Measurements from ENCODE around the gene OR10A5. TPM values are rescaled to one million over a fixed set of nuclear protein-coding genes. Genes with fewer than 3 reads are reported as not detected.
"Not testable (repeated sequence)": the region's sequence is repeated elsewhere in the genome, so short reads cannot be mapped to it uniquely, and the experiment has no call there.

Gene OR10A5
- total RNA-seq, 1 donor from 2014 or later, result not detected

- DNase-seq (ENCODE audit: low read depth), result no peak
These were observed 30.8 kb downstream of the OR10A5 start, which contains the start of gene OR10A4 for GRCh38 chr11:6876325-6876724. OR10A4 (plus strand) TSS chr11:6876625; CDS start chr11:6876648, 23 bp downstream.

GRCh38 chr11:6876914-6877313 is 31.4 kb downstream of the OR10A5 start:
- no peak for DNase-seq (ENCODE audit: low read depth)

GRCh38 chr11:6882751-6883150 is 37.3 kb downstream of the OR10A5 start:
- no peak for DNase-seq (ENCODE audit: low read depth)

GRCh38 chr11:6887711-6888110 is 42.2 kb downstream of the OR10A5 start:
- not testable (repeated sequence) for DNase-seq (ENCODE audit: low read depth)

GRCh38 chr11:6888830-6889229 is 43.3 kb downstream of the OR10A5 start:
- DNase-seq (ENCODE audit: low read depth), result no peak

- no peak for DNase-seq (ENCODE audit: low read depth)
These were observed 44.4 kb downstream of the OR10A5 start for GRCh38 chr11:6889835-6890234.

- DNase-seq (ENCODE audit: low read depth), result no peak
These were observed 46.9 kb downstream of the OR10A5 start, which contains the start of gene OR2D2 for GRCh38 chr11:6892400-6892799. OR2D2 (minus strand) TSS chr11:6892500; CDS start chr11:6892500, 0 bp downstream.

- DNase-seq (ENCODE audit: low read depth), result no peak
These were observed 48.6 kb downstream of the OR10A5 start for GRCh38 chr11:6894097-6894496.

- DNase-seq (ENCODE audit: low read depth), result no peak
These were observed 49.5 kb downstream of the OR10A5 start for GRCh38 chr11:6895010-6895409.

Other genes with a start within 250 kb of the OR10A5 start
- 6.4 and 22.6 TPM in 2 replicates for gene RRP8, start 242.1 kb upstream of the OR10A5 start, total RNA-seq
- 133 and 183 TPM in 2 replicates for gene ILK, start 241.9 kb upstream of the OR10A5 start, total RNA-seq
- 36.1 and 36.9 TPM in 2 replicates for gene TAF10, start 233.5 kb upstream of the OR10A5 start, total RNA-seq
- gene TPP1, start 226.3 kb upstream of the OR10A5 start, total RNA-seq, result 16.1 and 107 TPM in 2 replicates
- gene DCHS1, start 189.9 kb upstream of the OR10A5 start, total RNA-seq, result under 0.01 and 1.3 TPM in 2 replicates
- 27.2 and 49.8 TPM in 2 replicates for gene MRPL17, start 162.3 kb upstream of the OR10A5 start, total RNA-seq
- 0.25 and 0.35 TPM in 2 replicates for gene OR2AG2, start 73.7 kb upstream of the OR10A5 start, total RNA-seq
- gene OR2AG1, start 62.7 kb upstream of the OR10A5 start, total RNA-seq, result not detected in 2 replicates
- gene OR6A2, start 46.0 kb upstream of the OR10A5 start, total RNA-seq, result 0.50 TPM in 1 of 2 replicates, not detected in the other
- not detected in 2 replicates for gene OR10A2, start 17.4 kb downstream of the OR10A5 start, total RNA-seq
- gene OR10A4, start 30.9 kb downstream of the OR10A5 start, total RNA-seq, result not detected in 2 replicates
- gene OR2D2, start 46.8 kb downstream of the OR10A5 start, total RNA-seq, result 0.40 TPM in 1 of 2 replicates, not detected in the other
- not detected in 2 replicates for gene OR2D3, start 75.3 kb downstream of the OR10A5 start, total RNA-seq
- 5.4 TPM in 2 replicates for gene ZNF215, start 80.7 kb downstream of the OR10A5 start, total RNA-seq
- 3.8 and 8.4 TPM in 2 replicates for gene ZNF214, start 174.7 kb downstream of the OR10A5 start, total RNA-seq
- 0.10 TPM in 1 of 2 replicates, not detected in the other for gene NLRP14, start 174.8 kb downstream of the OR10A5 start, total RNA-seq
- gene RBMXL2, start 243.3 kb downstream of the OR10A5 start, total RNA-seq, result not detected in 2 replicates

Data from renal cortical epithelial cell (primary cell).